ENCODE data around the gene NCK1.

DNA sequence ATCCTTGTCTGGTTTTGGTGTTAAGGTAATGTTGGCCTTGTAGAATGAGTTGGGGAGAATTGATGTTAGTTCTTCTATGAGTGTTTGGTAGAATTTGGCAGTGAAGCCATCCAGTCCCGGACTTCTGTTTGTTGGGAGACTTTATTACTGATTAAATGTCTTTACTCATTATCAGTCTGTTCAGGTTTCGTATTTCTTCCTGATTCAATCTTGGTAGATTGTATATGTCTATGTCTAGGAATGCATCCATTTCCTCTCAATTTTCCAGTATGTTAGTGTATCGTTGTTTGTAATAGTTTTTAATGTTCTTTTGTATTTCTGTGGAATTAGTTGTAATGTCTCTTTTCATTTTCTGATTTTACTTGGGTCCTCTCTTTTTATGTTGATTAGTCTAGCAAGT is 39.4 kb downstream of the NCK1 start:
- TF ChIP-seq NFYB (IDR thresholded peaks at IDR 0.05; ENCODE audit: extremely low read depth, insufficient read length), result no peak
- TF ChIP-seq NR1H2 (CRISPR knock-in tag; IDR thresholded peaks at IDR 0.05), result no peak
- no peak for TF ChIP-seq HDAC1 (IDR thresholded peaks at IDR 0.05)
- TF ChIP-seq, protein P1, sequence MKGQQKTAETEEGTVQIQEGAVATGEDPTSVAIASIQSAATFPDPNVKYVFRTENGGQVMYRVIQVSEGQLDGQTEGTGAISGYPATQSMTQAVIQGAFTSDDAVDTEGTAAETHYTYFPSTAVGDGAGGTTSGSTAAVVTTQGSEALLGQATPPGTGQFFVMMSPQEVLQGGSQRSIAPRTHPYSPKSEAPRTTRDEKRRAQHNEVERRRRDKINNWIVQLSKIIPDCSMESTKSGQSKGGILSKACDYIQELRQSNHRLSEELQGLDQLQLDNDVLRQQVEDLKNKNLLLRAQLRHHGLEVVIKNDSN (CRISPR knock-in tag; IDR thresholded peaks at IDR 0.05), result no peak
- no peak for TF ChIP-seq FOXM1 (IDR thresholded peaks at IDR 0.05; ENCODE audit: low read depth)
- no peak for TF ChIP-seq FOXM1 (CRISPR knock-in tag; IDR thresholded peaks at IDR 0.05; ENCODE audit: low read depth)
- TF ChIP-seq MTA2 (IDR thresholded peaks at IDR 0.05; ENCODE audit: low read depth), result no peak
- TF ChIP-seq, protein P2, sequence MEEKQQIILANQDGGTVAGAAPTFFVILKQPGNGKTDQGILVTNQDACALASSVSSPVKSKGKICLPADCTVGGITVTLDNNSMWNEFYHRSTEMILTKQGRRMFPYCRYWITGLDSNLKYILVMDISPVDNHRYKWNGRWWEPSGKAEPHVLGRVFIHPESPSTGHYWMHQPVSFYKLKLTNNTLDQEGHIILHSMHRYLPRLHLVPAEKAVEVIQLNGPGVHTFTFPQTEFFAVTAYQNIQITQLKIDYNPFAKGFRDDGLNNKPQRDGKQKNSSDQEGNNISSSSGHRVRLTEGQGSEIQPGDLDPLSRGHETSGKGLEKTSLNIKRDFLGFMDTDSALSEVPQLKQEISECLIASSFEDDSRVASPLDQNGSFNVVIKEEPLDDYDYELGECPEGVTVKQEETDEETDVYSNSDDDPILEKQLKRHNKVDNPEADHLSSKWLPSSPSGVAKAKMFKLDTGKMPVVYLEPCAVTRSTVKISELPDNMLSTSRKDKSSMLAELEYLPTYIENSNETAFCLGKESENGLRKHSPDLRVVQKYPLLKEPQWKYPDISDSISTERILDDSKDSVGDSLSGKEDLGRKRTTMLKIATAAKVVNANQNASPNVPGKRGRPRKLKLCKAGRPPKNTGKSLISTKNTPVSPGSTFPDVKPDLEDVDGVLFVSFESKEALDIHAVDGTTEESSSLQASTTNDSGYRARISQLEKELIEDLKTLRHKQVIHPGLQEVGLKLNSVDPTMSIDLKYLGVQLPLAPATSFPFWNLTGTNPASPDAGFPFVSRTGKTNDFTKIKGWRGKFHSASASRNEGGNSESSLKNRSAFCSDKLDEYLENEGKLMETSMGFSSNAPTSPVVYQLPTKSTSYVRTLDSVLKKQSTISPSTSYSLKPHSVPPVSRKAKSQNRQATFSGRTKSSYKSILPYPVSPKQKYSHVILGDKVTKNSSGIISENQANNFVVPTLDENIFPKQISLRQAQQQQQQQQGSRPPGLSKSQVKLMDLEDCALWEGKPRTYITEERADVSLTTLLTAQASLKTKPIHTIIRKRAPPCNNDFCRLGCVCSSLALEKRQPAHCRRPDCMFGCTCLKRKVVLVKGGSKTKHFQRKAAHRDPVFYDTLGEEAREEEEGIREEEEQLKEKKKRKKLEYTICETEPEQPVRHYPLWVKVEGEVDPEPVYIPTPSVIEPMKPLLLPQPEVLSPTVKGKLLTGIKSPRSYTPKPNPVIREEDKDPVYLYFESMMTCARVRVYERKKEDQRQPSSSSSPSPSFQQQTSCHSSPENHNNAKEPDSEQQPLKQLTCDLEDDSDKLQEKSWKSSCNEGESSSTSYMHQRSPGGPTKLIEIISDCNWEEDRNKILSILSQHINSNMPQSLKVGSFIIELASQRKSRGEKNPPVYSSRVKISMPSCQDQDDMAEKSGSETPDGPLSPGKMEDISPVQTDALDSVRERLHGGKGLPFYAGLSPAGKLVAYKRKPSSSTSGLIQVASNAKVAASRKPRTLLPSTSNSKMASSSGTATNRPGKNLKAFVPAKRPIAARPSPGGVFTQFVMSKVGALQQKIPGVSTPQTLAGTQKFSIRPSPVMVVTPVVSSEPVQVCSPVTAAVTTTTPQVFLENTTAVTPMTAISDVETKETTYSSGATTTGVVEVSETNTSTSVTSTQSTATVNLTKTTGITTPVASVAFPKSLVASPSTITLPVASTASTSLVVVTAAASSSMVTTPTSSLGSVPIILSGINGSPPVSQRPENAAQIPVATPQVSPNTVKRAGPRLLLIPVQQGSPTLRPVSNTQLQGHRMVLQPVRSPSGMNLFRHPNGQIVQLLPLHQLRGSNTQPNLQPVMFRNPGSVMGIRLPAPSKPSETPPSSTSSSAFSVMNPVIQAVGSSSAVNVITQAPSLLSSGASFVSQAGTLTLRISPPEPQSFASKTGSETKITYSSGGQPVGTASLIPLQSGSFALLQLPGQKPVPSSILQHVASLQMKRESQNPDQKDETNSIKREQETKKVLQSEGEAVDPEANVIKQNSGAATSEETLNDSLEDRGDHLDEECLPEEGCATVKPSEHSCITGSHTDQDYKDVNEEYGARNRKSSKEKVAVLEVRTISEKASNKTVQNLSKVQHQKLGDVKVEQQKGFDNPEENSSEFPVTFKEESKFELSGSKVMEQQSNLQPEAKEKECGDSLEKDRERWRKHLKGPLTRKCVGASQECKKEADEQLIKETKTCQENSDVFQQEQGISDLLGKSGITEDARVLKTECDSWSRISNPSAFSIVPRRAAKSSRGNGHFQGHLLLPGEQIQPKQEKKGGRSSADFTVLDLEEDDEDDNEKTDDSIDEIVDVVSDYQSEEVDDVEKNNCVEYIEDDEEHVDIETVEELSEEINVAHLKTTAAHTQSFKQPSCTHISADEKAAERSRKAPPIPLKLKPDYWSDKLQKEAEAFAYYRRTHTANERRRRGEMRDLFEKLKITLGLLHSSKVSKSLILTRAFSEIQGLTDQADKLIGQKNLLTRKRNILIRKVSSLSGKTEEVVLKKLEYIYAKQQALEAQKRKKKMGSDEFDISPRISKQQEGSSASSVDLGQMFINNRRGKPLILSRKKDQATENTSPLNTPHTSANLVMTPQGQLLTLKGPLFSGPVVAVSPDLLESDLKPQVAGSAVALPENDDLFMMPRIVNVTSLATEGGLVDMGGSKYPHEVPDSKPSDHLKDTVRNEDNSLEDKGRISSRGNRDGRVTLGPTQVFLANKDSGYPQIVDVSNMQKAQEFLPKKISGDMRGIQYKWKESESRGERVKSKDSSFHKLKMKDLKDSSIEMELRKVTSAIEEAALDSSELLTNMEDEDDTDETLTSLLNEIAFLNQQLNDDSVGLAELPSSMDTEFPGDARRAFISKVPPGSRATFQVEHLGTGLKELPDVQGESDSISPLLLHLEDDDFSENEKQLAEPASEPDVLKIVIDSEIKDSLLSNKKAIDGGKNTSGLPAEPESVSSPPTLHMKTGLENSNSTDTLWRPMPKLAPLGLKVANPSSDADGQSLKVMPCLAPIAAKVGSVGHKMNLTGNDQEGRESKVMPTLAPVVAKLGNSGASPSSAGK (IDR thresholded peaks at IDR 0.05), result no peak
- no peak for TF ChIP-seq PHB2 (IDR thresholded peaks at IDR 0.05; ENCODE audit: low read depth)
- TF ChIP-seq ETS2 (tag; IDR thresholded peaks at IDR 0.05; ENCODE audit: borderline replicate concordance, poor library complexity, severe bottlenecking), result no peak
- TF ChIP-seq, protein P3, sequence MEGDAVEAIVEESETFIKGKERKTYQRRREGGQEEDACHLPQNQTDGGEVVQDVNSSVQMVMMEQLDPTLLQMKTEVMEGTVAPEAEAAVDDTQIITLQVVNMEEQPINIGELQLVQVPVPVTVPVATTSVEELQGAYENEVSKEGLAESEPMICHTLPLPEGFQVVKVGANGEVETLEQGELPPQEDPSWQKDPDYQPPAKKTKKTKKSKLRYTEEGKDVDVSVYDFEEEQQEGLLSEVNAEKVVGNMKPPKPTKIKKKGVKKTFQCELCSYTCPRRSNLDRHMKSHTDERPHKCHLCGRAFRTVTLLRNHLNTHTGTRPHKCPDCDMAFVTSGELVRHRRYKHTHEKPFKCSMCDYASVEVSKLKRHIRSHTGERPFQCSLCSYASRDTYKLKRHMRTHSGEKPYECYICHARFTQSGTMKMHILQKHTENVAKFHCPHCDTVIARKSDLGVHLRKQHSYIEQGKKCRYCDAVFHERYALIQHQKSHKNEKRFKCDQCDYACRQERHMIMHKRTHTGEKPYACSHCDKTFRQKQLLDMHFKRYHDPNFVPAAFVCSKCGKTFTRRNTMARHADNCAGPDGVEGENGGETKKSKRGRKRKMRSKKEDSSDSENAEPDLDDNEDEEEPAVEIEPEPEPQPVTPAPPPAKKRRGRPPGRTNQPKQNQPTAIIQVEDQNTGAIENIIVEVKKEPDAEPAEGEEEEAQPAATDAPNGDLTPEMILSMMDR (IDR thresholded peaks at IDR 0.05 in 2 of 3, conservative IDR thresholded peaks at IDR 0.05 in 1 of 3; ENCODE audit: insufficient read depth in 2 of 3, low read depth in 1 of 3, low read length in 3 of 3), result no peak
- no peak for TF ChIP-seq EZH2 (IDR thresholded peaks at IDR 0.05; ENCODE audit: borderline replicate concordance, low read depth, low read length)
- TF ChIP-seq, protein P4, sequence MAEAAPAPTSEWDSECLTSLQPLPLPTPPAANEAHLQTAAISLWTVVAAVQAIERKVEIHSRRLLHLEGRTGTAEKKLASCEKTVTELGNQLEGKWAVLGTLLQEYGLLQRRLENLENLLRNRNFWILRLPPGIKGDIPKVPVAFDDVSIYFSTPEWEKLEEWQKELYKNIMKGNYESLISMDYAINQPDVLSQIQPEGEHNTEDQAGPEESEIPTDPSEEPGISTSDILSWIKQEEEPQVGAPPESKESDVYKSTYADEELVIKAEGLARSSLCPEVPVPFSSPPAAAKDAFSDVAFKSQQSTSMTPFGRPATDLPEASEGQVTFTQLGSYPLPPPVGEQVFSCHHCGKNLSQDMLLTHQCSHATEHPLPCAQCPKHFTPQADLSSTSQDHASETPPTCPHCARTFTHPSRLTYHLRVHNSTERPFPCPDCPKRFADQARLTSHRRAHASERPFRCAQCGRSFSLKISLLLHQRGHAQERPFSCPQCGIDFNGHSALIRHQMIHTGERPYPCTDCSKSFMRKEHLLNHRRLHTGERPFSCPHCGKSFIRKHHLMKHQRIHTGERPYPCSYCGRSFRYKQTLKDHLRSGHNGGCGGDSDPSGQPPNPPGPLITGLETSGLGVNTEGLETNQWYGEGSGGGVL (CRISPR knock-in tag; IDR thresholded peaks at IDR 0.05), result no peak
